H9 (cell line): ENCODE results near the gene ANKRD36. TPM values are rescaled to one million over a fixed set of nuclear protein-coding genes. Genes with fewer than 3 reads are reported as not detected.
"Not testable (repeated sequence)": the region's sequence is repeated elsewhere in the genome, so short reads cannot be mapped to it uniquely, and the experiment has no call there.

Experiments
- DNase-seq: peaks from one replicate; pipeline ENCODE4 v3.0.0-alpha.2; 2017
- H2AFZ ChIP-seq: one replicate; pipeline ENCODE4 v1.6.1; 2013; ENCODE audit warnings: mild to moderate bottlenecking, low read length, control low read depth, moderate library complexity
- H2AK5ac ChIP-seq: 2 replicates; pipeline ENCODE4 v1.6.1; 2013; ENCODE audit warnings: low read length, control low read depth, mixed read lengths; ENCODE audit not compliant: insufficient read length
- H2BK120ac ChIP-seq: one replicate; pipeline ENCODE4 v1.6.1; 2013; ENCODE audit warnings: low read depth, mild to moderate bottlenecking, low read length, control low read depth, inconsistent platforms; ENCODE audit not compliant: poor library complexity, severe bottlenecking
- H2BK12ac ChIP-seq: 2 replicates; pipeline ENCODE4 v1.6.1; 2013; ENCODE audit warnings: low read length, control low read depth, mixed read lengths, low read depth; ENCODE audit not compliant: insufficient read length
- H2BK15ac ChIP-seq: 2 replicates; pipeline ENCODE4 v1.6.1; 2013; ENCODE audit warnings: low read depth, low read length, control low read depth
- H2BK20ac ChIP-seq: one replicate; pipeline ENCODE4 v1.6.1; 2013; ENCODE audit warnings: low read depth, mild to moderate bottlenecking, low read length, control low read depth, inconsistent platforms; ENCODE audit not compliant: poor library complexity, severe bottlenecking
- H2BK5ac ChIP-seq: 2 replicates; pipeline ENCODE4 v1.6.1; 2013; ENCODE audit warnings: low read length, control low read depth, mixed read lengths; ENCODE audit not compliant: insufficient read length
- H3K14ac ChIP-seq: 2 replicates; pipeline ENCODE4 v1.6.1; 2013; ENCODE audit warnings: low read length, control low read depth; ENCODE audit not compliant: insufficient read depth
- H3K18ac ChIP-seq: 2 replicates; pipeline ENCODE4 v1.6.1; 2013; ENCODE audit warnings: low read depth, mild to moderate bottlenecking, mixed read lengths, low read length, control low read depth; ENCODE audit not compliant: insufficient read length
- H3K23ac ChIP-seq: 2 replicates; pipeline ENCODE4 v1.6.1; 2013; ENCODE audit warnings: low read length, control low read depth, mixed read lengths, low read depth; ENCODE audit not compliant: insufficient read length
- H3K23me2 ChIP-seq: 2 replicates; pipeline ENCODE4 v1.6.1; 2013; ENCODE audit warnings: low read depth, mild to moderate bottlenecking, mixed read lengths, low read length, control low read depth; ENCODE audit not compliant: insufficient read length, poor library complexity, severe bottlenecking
- H3K27ac ChIP-seq: 2 replicates; pipeline ENCODE4 v1.5.1; 2013; ENCODE audit warnings: low read length, control low read depth, mixed read lengths, low read depth; ENCODE audit not compliant: insufficient read length
- H3K27me3 ChIP-seq: 2 replicates; pipeline ENCODE4 v1.6.1; 2013; ENCODE audit warnings: low read length, control low read depth, inconsistent platforms; ENCODE audit not compliant: insufficient read depth
- H3K4ac ChIP-seq: 2 replicates; pipeline ENCODE4 v1.6.1; 2013; ENCODE audit warnings: low read depth, mild to moderate bottlenecking, control low read depth, inconsistent platforms, low read length, moderate library complexity
- H3K4me1 ChIP-seq: 2 replicates; pipeline ENCODE4 v1.6.1; 2013; ENCODE audit warnings: low read length, control low read depth, inconsistent platforms; ENCODE audit not compliant: insufficient read depth
- H3K4me2 ChIP-seq: 2 replicates; pipeline ENCODE4 v1.6.1; 2013; ENCODE audit warnings: low read length, control low read depth, mixed read lengths; ENCODE audit not compliant: insufficient read length, insufficient read depth
- H3K56ac ChIP-seq: 2 replicates; pipeline ENCODE4 v1.6.1; 2013; ENCODE audit warnings: low read depth, mild to moderate bottlenecking, mixed read lengths, low read length, control low read depth; ENCODE audit not compliant: insufficient read length
- H3K79me1 ChIP-seq: 2 replicates; pipeline ENCODE4 v1.6.1; 2013; ENCODE audit warnings: low read depth, mild to moderate bottlenecking, moderate library complexity, low read length, control low read depth, inconsistent platforms; ENCODE audit not compliant: insufficient read depth, poor library complexity, severe bottlenecking
- H3K79me2 ChIP-seq: 2 replicates; pipeline ENCODE4 v1.6.1; 2013; ENCODE audit warnings: low read length, control low read depth, inconsistent platforms; ENCODE audit not compliant: insufficient read depth
- H3K9ac ChIP-seq: 2 replicates; pipeline ENCODE4 v1.6.1; 2013; ENCODE audit warnings: low read length, control low read depth, mixed read lengths; ENCODE audit not compliant: insufficient read length; ENCODE audit errors: extremely low read depth
- H3K9me3 ChIP-seq: one replicate; pipeline ENCODE4 v1.6.1; 2013; ENCODE audit warnings: low read depth, low read length, inconsistent platforms; ENCODE audit not compliant: control insufficient read depth
- H3T11ph ChIP-seq: one replicate; pipeline ENCODE4 v1.6.1; 2013; ENCODE audit warnings: mild to moderate bottlenecking, low read length, control low read depth, inconsistent platforms
- H4K20me1 ChIP-seq: one replicate; pipeline ENCODE4 v1.6.1; 2013; ENCODE audit not compliant: control insufficient read depth, insufficient read length, insufficient read depth
- H4K5ac ChIP-seq: 2 replicates; pipeline ENCODE4 v1.6.1; 2013; ENCODE audit warnings: low read depth, mild to moderate bottlenecking, mixed read lengths, low read length, control low read depth; ENCODE audit not compliant: insufficient read length
- H4K8ac ChIP-seq: replicated peaks from 2 replicates; pipeline ENCODE4 v1.6.1; 2013; ENCODE audit warnings: low read length, control low read depth, mixed read lengths, low read depth; ENCODE audit not compliant: insufficient read length
- H4K91ac ChIP-seq: 2 replicates; pipeline ENCODE4 v1.6.1; 2013; ENCODE audit warnings: low read depth, mild to moderate bottlenecking, moderate library complexity, mixed read lengths, low read length, control low read depth; ENCODE audit not compliant: insufficient read length
- H3K27ac Mint-ChIP-seq, 3 experiments: 2 replicates in 2 of 3; 3 replicates in 1 of 3; pipeline ENCODE4 v1.8.0; 2020 to 2021; ENCODE audit warnings: mixed read lengths in 3 of 3, mild to moderate bottlenecking in 1 of 3, moderate library complexity in 1 of 3
- H3K27me3 Mint-ChIP-seq: 2 replicates; pipeline ENCODE4 v1.8.0; 2021; ENCODE audit warnings: low read depth, mild to moderate bottlenecking, moderate library complexity, mixed read lengths
- H3K36me3 Mint-ChIP-seq, 3 experiments: 2 replicates in 2 of 3; 3 replicates in 1 of 3; pipeline ENCODE4 v1.8.0; 2020 to 2021; ENCODE audit warnings: low read depth in 3 of 3, mixed read lengths in 3 of 3; ENCODE audit not compliant: insufficient read depth in 1 of 3
- H3K4me1 Mint-ChIP-seq, 2 experiments: 2 replicates each; pipeline ENCODE4 v1.8.0; 2020; ENCODE audit warnings: mixed read lengths in 2 of 2
- H3K4me3 Mint-ChIP-seq, 2 experiments: 2 replicates in 1 of 2; 3 replicates in 1 of 2; pipeline ENCODE4 v1.8.0; 2020 to 2021; ENCODE audit warnings: mild to moderate bottlenecking in 2 of 2, mixed read lengths in 2 of 2, moderate library complexity in 1 of 2
- H3K9me3 Mint-ChIP-seq, 2 experiments: 2 replicates in 1 of 2; 3 replicates in 1 of 2; pipeline ENCODE4 v1.8.0; 2020; ENCODE audit warnings: mild to moderate bottlenecking in 2 of 2, mixed read lengths in 2 of 2, moderate library complexity in 1 of 2
- WGBS: extraction: QIAGEN DNeasy Blood & Tissue Kit; methylation state at CpG from one replicate; pipeline ENCODE4 v1.1.7; 2013; ENCODE audit warnings: missing lambda C conversion rate, low lambda C conversion rate, mixed read lengths; ENCODE audit not compliant: insufficient read length; ENCODE audit errors: extremely low coverage; 5-methylcytosine and 5-hydroxymethylcytosine counted together
- total RNA-seq: library from RNA; stranded (reverse); gene quantifications from 2 replicates; pipeline ENCODE4 v1.2.1, GENCODE V29; 2021

The ANKRD36 gene
- total RNA-seq, 1 experiment from 2014 or later: 9.8 TPM

DNA sequence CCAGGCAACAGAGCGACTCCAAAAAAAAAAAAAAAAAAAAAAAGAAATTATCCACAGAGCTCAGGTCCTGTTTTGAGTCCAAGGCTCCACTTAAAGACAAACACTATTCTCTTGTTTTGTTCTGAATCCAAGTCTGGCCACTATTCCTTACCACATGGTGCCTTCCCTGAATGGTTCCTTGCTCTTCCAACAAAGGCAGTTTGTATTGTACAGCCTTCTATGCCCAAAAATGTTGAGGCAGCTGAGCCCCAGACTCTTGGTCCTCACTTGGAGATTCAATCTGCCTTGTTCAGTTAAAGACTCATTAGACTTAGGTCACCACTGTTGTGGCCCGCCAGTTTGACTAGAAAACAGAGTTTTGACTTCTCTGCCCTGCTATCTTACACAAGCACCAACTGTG, 20.0 kb upstream of the ANKRD36 start:
- H3K14ac ChIP-seq, H3K27me3 Mint-ChIP-seq, H4K8ac ChIP-seq, H3K79me2 ChIP-seq, H3K4me1 ChIP-seq, H4K20me1 ChIP-seq, H3K23ac ChIP-seq, H2BK20ac ChIP-seq, H2AFZ ChIP-seq, H3K4ac ChIP-seq, H3K79me1 ChIP-seq, H2BK5ac ChIP-seq, H3K27me3 ChIP-seq, H3K18ac ChIP-seq, H3K4me2 ChIP-seq, H2BK15ac ChIP-seq, H4K5ac ChIP-seq, H3K9me3 Mint-ChIP-seq, H3K27ac Mint-ChIP-seq, H3K4me1 Mint-ChIP-seq, DNase-seq, H3K23me2 ChIP-seq, H2BK120ac ChIP-seq, H4K91ac ChIP-seq, H3K9me3 ChIP-seq, H3K56ac ChIP-seq, H3K9ac ChIP-seq, H2AK5ac ChIP-seq, H3T11ph ChIP-seq, H2BK12ac ChIP-seq, H3K27ac ChIP-seq: not testable (repeated sequence)
- WGBS: no CpG with 5 or more reads among the region's 2 CpGs
- peaks cover 0 to 12% (median 7%) of the 10 kb centered on the region in 3 experiments; a peak in 4 of 7 replicates for H3K36me3 Mint-ChIP-seq
- peak overlapping the region in 1 of 2 experiments; percentile 19; a peak in 1 of 5 replicates for H3K4me3 Mint-ChIP-seq

DNA sequence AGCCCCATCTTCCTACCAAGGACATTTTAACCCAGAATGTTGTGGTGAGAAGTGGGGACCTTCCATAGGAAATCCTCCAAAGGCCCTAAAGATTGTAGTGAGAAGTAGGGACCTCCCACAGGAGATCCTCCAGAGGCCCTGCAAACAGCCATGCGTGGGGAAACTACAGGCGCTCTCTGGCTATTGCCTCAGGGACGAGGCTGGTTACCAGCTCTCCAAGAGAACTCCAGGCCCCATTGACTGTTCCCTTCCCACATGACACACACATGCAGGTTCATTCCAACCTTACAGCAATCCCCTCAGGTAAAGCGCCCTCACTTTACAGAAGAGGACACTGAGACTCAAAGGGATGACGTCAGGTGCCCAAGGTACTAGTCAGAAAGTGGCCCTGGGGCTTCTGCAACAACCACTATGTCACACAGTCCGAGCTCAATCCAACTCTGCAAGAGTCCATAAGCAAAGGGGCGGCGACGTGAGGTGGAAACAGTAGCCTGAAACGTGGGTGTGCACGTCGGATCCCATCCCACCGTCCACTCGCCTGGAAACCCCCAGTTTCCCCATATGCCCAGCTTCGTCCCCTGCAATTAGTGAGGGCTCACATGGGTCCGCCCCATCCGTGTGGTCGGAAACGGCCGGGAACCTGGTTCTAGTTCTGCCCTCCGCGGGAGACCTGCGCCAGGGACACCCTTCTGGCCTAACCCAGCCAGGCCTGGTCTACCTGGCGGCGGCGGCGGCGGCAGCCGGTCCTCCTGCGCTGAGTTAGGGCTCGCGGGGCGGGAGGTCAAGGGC, 18.8 kb upstream of the ANKRD36 start:
- H4K5ac ChIP-seq, H3K9me3 ChIP-seq, H3T11ph ChIP-seq, H3K9ac ChIP-seq, H2BK120ac ChIP-seq, H4K20me1 ChIP-seq, DNase-seq, H4K8ac ChIP-seq, H2AFZ ChIP-seq, H2BK12ac ChIP-seq, H3K27ac Mint-ChIP-seq, H2BK5ac ChIP-seq, H4K91ac ChIP-seq, H3K9me3 Mint-ChIP-seq, H3K4me1 ChIP-seq, H3K23me2 ChIP-seq, H3K36me3 Mint-ChIP-seq, H2BK20ac ChIP-seq, H2AK5ac ChIP-seq, H3K27me3 Mint-ChIP-seq, H3K27me3 ChIP-seq, H2BK15ac ChIP-seq, H3K79me1 ChIP-seq, H3K14ac ChIP-seq, H3K79me2 ChIP-seq, H3K4ac ChIP-seq, H3K23ac ChIP-seq, H3K27ac ChIP-seq, H3K18ac ChIP-seq, H3K56ac ChIP-seq, H3K4me1 Mint-ChIP-seq: not testable (repeated sequence)
- peak overlapping the region; percentile 53 to 70; a peak in 4 of 5 replicates for H3K4me3 Mint-ChIP-seq
- H3K4me2 ChIP-seq: peak overlapping the region; percentile 30
- whole genome bisulfite sequencing: no CpG with 5 or more reads among the region's 33 CpGs
